GM13976 (cell line): Measurements from ENCODE around the gene ALLC.

Experiments used
- DNase-seq: peaks from one replicate; pipeline ENCODE4 v3.0.0; 2012; ENCODE audit warnings: low spot score
- in situ Hi-C: fragments of 300-500 bp; cut with MboI; formaldehyde crosslinking; loops from one replicate; pipeline ENCODE4 v1.12.0; 2022; ENCODE audit warnings: low sequenced_read_pairs, mixed read lengths, inconsistent platforms; ENCODE audit not compliant: unreplicated experiment
- TF ChIP-seq, protein P1 (sequence below): IDR thresholded peaks from 2 replicates; pipeline ENCODE4 v1.5.1; 2012; ENCODE audit warnings: borderline replicate concordance, mild to moderate bottlenecking; ENCODE audit not compliant: insufficient read depth; ENCODE audit errors: extremely low read depth, missing control alignments, control extremely low read depth

Gene ALLC

DNA sequence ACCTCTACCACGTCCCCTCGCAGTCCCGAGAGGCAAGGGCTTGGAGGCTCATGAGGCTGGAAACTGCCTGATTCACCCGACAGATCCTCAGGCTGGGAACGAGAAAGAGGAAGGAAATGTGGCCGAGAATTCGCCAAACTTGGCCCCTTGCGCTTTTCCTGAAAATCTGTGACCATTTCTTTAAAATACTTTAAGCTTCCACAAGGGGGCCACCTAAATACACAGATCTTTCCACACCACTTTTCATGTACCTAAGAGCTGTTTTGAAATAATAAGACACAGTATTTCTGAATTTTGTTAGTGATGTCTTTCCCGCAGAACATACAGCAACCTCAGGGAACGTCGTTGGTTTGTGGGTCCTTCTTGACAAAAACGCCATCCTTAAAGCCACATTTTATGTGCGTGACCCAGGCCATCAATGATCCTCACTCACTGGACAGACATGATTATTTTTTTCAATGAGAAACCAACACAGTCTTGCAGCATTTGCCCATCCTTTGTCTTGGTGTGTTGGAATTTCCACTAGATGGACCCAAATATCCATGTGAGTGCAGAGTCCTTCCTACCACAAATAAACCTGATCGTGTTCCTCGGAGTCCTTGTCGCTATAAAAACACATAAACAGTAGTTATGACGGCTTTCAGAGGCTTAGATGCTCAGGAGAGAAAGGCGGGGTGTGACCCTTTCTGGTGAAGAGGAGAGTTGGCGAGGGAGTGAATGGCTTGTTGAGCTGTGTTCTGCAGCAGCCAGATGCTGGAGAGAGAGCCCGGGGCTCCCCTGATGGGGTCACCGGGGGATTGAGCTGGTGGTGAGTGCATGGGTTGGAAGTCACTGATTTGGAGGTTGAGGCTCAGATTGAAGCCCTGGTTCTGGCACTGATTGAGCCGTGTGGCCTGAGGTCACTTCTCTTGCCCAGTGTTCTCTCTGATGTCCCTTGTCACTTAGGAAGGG lies 70.4 kb downstream of the ALLC start:
- TF ChIP-seq, protein P1, sequence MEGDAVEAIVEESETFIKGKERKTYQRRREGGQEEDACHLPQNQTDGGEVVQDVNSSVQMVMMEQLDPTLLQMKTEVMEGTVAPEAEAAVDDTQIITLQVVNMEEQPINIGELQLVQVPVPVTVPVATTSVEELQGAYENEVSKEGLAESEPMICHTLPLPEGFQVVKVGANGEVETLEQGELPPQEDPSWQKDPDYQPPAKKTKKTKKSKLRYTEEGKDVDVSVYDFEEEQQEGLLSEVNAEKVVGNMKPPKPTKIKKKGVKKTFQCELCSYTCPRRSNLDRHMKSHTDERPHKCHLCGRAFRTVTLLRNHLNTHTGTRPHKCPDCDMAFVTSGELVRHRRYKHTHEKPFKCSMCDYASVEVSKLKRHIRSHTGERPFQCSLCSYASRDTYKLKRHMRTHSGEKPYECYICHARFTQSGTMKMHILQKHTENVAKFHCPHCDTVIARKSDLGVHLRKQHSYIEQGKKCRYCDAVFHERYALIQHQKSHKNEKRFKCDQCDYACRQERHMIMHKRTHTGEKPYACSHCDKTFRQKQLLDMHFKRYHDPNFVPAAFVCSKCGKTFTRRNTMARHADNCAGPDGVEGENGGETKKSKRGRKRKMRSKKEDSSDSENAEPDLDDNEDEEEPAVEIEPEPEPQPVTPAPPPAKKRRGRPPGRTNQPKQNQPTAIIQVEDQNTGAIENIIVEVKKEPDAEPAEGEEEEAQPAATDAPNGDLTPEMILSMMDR, result no peak
- peak; percentile 65 for DNase-seq
- in situ Hi-C loops, result no loop called here

DNA sequence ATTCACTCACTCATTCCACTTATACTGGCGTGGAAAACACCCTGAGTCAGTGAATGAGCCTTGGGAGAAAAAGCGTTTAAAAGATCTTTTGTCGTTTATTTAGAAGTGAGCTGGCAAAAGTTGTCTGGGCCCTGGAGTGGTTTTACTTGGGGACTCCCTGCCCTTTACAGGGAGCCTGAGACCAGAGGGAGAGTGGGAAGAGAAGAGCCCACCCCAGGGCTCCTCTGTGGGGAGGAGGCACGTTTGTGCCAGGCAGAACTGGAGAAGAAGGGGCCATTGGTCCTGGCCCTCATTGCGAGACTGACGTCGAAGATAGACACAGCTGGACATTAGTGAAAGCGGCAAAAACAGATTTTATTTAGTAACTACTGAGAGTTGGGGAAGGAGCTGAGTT lies 71.1 kb downstream of the ALLC start:
- TF ChIP-seq, protein P1, result no peak
- in situ Hi-C loops, result no loop called here
- no peak for DNase-seq

DNA sequence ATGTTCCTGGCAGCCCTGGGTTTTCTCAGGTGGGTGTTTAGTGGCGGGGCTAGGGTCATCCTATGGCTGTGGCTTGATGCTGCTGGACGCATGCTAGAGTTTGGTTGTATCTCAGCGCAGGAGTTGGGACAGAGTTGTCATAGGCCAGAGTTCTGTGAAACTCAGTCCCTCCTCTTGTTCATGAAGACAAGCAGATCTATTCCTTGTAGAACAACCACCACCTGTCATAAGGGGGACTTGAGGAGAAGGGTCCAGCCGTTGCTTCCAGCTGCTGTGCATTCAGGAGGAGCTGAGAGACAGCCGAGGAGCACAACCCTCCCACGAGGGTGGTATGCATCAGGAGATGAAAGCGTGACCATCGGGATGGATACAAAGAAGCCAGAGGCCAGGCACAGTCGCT lies 71.8 kb downstream of the ALLC start:
- TF ChIP-seq, protein P1, result no peak
- no peak for DNase-seq
- in situ Hi-C loops, result no loop called here

DNA sequence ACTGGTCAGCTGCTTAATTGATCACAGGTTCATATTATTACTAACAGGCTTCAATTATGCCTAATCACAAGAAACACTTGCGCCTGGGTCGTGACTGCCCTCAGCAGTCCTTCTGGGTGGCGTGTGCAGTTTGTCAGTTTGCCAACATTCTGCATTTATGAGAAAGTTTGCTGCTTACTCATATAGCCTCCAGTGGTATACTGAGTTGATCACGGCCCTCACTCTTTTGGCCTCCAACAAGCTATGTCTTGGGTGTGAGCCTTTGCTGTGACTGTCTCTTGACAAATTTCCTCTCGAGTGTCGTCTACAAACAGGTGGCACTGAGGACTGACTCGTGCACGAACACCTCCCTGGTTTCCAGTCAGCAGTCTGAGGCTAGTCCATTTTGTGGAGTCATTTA lies 72.6 kb downstream of the ALLC start:
- no peak for DNase-seq
- TF ChIP-seq, protein P1, result no peak
- in situ Hi-C loops, result no loop called here

DNA sequence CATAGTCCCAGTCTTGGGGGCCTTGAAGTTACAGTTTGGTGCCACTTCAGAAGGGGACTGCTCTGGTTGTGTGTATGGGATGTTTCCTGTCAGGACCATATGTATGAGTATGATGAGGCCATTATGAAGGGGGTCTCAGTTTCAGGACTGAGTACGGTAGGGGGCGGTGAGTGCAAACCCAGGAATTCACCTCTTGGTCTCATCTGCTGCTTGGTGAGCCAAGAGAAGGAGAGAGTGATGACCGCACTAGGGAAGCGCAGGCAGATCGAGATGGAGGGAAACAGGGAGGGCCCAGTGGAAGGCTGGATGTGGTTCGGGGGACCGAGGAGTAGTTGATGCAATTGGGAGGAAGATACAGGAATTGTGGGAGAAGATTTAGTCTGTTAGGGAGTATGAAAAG lies 73.8 kb downstream of the ALLC start:
- DNase-seq, result no peak
- in situ Hi-C loops, result no loop called here
- TF ChIP-seq, protein P1, result no peak

DNA sequence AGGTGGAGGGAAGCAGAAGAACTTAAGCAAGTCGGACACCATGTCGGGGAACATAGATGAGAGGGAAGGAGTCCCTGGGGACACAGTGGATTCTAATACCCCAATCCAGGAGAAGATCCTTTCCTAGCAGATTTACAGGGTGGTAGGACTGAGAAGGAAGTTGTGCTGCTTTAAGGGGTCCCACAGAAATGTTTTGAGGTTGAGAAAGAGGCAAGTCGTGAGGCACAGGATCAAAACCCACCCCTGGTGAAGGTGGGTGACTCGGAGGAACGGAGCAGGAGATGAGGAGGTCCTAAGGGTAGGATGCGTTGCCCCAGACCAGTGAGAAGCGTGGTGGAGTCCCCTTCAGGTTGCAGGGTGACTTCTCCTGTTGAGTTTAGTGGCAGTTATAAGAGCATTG lies 78.1 kb downstream of the ALLC start:
- in situ Hi-C loops, result no loop called here
- TF ChIP-seq, protein P1, result no peak
- no peak for DNase-seq
